SK-N-SH (cell line): ENCODE measurements around the gene RFX1.

Experiments used
- CHD2 ChIP-seq: fragments of 150-350 bp; IDR thresholded peaks from 2 replicates; pipeline ENCODE4 v1.6.1; 2018; ENCODE audit warnings: low read length; ENCODE audit not compliant: partially characterized antibody
- CTCF ChIP-seq: fragments of 200-600 bp; sonication (generic); IDR thresholded peaks from 2 replicates; pipeline ENCODE4 v1.6.1; 2017; ENCODE audit warnings: antibody characterized with exemption, mild to moderate bottlenecking, moderate library complexity
- FOSL2 ChIP-seq: IDR thresholded peaks from 2 replicates; pipeline ENCODE4 v1.4.0; 2012; ENCODE audit warnings: low read depth, mild to moderate bottlenecking, moderate library complexity, borderline replicate concordance
- JUND ChIP-seq: IDR thresholded peaks from 2 replicates; pipeline ENCODE4 v1.4.0; 2012
- MAX ChIP-seq: IDR thresholded peaks from 2 replicates; pipeline ENCODE4 v1.4.0; 2012; ENCODE audit warnings: low read depth
- POLR2AphosphoS5 ChIP-seq: IDR thresholded peaks from 2 replicates; pipeline ENCODE4 v1.6.1; 2012; ENCODE audit warnings: low read depth, low read length
- REST ChIP-seq: IDR thresholded peaks from 2 replicates; pipeline ENCODE4 v1.6.1; 2012; ENCODE audit warnings: mild to moderate bottlenecking, low read depth, low read length, moderate library complexity
- RXRA ChIP-seq: IDR thresholded peaks from 2 replicates; pipeline ENCODE4 v1.4.0; 2012; ENCODE audit warnings: low read depth, mild to moderate bottlenecking, borderline replicate concordance
- SIN3A ChIP-seq: IDR thresholded peaks from 2 replicates; pipeline ENCODE4 v1.6.1; 2012; ENCODE audit warnings: low read depth, mild to moderate bottlenecking, low read length, moderate library complexity, borderline replicate concordance
- TAF1 ChIP-seq: IDR thresholded peaks from 2 replicates; pipeline ENCODE4 v1.6.1; 2012; ENCODE audit warnings: low read depth, mild to moderate bottlenecking, low read length, moderate library complexity, borderline replicate concordance
- USF1 ChIP-seq: IDR thresholded peaks from 2 replicates; pipeline ENCODE4 v1.4.0; 2012; ENCODE audit warnings: low read depth, borderline replicate concordance

- no peak for TF ChIP-seq USF1
- TF ChIP-seq CTCF = no peak
- no peak for TF ChIP-seq RXRA
- TF ChIP-seq CHD2 = no peak
- TF ChIP-seq JUND = no peak
- no peak for TF ChIP-seq SIN3A
- peak; percentile 45; the same call in 1 of the 2 replicates for TF ChIP-seq TAF1
- TF ChIP-seq FOSL2 = no peak
- peak; percentile 55; the same call in 1 of the 2 replicates for TF ChIP-seq POLR2AphosphoS5
- no peak for TF ChIP-seq REST
- TF ChIP-seq MAX = peak; percentile 13; the same call in 1 of the 2 replicates
These were observed 19.7 kb downstream of the RFX1 start for GRCh38 chr19:13986348-13986904.
